Activated CD4-positive, CD25-positive, alpha-beta regulatory T cell treated with anti-CD3 and anti-CD28 coated beads, Interleukin-2, amount 50 U/mL, for 16 hours (primary cell): ENCODE results near the gene PER1.

Experiments
- DNase-seq: peaks from one replicate; pipeline ENCODE4 v3.0.0-alpha.2; 2020; ENCODE audit warnings: low read depth, low spot score

PER1 gene, protein sequence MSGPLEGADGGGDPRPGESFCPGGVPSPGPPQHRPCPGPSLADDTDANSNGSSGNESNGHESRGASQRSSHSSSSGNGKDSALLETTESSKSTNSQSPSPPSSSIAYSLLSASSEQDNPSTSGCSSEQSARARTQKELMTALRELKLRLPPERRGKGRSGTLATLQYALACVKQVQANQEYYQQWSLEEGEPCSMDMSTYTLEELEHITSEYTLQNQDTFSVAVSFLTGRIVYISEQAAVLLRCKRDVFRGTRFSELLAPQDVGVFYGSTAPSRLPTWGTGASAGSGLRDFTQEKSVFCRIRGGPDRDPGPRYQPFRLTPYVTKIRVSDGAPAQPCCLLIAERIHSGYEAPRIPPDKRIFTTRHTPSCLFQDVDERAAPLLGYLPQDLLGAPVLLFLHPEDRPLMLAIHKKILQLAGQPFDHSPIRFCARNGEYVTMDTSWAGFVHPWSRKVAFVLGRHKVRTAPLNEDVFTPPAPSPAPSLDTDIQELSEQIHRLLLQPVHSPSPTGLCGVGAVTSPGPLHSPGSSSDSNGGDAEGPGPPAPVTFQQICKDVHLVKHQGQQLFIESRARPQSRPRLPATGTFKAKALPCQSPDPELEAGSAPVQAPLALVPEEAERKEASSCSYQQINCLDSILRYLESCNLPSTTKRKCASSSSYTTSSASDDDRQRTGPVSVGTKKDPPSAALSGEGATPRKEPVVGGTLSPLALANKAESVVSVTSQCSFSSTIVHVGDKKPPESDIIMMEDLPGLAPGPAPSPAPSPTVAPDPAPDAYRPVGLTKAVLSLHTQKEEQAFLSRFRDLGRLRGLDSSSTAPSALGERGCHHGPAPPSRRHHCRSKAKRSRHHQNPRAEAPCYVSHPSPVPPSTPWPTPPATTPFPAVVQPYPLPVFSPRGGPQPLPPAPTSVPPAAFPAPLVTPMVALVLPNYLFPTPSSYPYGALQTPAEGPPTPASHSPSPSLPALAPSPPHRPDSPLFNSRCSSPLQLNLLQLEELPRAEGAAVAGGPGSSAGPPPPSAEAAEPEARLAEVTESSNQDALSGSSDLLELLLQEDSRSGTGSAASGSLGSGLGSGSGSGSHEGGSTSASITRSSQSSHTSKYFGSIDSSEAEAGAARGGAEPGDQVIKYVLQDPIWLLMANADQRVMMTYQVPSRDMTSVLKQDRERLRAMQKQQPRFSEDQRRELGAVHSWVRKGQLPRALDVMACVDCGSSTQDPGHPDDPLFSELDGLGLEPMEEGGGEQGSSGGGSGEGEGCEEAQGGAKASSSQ (N-terminal part only)

GRCh38 chr17:8152112-8152775 is at the start of gene PER1:
TSS of gene PER1 (minus strand) at chr17:8152404. CDS start at chr17:8150706, 1,698 bp downstream.
- DNase-seq, result peak; percentile 71

- no peak for DNase-seq
Observed at GRCh38 chr17:8192070-8192815, 40.0 kb upstream of the PER1 start.

DNA sequence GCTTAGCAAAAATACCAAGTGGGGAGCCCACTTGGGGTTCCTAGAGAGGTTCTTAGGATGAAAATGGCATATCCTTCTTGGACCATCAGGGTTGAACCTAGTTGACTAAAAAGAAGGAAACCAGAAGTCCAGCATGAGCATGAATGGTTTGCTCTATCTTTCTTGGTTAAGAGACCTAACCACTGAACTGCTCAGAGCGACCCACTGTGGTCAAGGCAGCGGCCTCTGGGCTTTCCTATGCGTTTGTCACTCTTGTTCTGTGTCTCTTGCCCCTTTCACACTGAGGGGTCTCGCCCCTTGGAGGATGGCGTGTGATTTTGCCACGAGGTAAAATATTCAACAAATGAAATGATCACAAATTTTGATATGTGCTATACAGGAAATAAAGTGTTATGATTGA is 38.3 kb upstream of the PER1 start:
- DNase-seq, result no peak

GRCh38 chr17:8189711-8190477 is 37.7 kb upstream of the PER1 start, which contains the start of gene BORCS6:
TSS of gene BORCS6 (minus strand) at chr17:8190180. CDS start at chr17:8190140, 40 bp downstream.
- peak; percentile 95 for DNase-seq

GRCh38 chr17:8189041-8189710 is 37.0 kb upstream of the PER1 start:
- DNase-seq, result no peak

DNA sequence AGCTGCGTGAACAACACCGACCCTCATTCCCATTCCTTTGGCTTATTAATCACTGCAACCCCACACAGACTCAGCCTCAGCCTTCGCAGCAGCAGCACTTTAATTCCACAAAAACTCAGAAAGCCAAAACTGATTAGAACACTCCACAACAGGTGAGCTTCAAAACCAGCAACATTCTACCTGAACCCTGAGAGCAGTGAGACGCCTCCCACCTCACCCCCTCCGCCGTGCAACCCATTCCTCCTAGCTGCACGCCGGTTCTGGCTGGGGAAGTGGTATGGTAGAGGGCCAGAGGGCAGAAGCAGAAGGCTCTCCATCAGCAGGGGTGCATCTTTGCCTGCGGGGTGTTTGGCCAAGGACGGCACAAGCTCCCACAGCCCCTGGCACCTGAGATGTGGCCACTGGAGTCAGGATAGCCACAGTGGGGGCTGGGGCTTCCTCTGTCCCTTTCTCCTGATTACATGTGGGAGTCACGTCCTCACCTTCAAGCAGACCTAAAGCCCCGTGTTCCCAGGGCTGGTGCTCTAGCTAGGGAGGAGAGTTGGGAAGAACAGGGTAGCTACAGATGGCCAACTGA is 36.1 kb upstream of the PER1 start:
- DNase-seq, result no peak

- DNase-seq, result peak; percentile 81
Observed at GRCh38 chr17:8187517-8188262, 35.5 kb upstream of the PER1 start.

DNA sequence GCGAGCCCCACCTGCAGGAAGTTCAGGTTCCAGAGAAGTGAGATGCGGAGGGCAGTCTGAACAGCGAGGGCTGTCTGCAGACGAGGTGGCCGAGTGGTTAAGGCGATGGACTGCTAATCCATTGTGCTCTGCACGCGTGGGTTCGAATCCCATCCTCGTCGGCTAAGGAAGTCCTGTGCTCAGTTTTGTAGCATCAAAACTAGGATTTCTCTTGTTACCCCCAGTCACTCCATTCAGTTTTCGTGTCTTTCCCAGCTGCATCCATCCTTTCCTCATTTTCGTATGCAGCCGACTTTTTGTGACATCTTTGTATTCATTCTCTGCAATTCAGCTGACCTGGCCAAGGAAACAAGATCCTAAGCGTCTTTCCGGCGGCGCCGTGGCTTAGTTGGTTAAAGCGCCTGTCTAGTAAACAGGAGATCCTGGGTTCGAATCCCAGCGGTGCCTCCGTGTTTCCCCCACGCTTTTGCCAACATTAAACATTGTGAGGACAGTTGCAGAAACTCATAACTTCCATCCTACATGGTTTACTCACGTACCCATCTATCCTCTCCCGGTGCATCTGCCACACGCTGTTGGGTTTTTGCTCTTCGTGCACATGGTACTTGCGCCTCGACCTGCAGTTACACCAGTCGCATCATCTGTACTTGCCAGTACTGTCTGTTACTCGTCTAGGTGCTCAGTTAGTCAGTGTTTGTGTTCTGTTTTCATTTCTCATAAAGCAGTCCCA is 34.7 kb upstream of the PER1 start:
- DNase-seq, result peak; percentile 81

GRCh38 chr17:8186446-8186786 is 34.2 kb upstream of the PER1 start:
- DNase-seq, result no peak

GRCh38 chr17:8185582-8186445 is 33.6 kb upstream of the PER1 start:
- DNase-seq, result peak; percentile 84

DNA sequence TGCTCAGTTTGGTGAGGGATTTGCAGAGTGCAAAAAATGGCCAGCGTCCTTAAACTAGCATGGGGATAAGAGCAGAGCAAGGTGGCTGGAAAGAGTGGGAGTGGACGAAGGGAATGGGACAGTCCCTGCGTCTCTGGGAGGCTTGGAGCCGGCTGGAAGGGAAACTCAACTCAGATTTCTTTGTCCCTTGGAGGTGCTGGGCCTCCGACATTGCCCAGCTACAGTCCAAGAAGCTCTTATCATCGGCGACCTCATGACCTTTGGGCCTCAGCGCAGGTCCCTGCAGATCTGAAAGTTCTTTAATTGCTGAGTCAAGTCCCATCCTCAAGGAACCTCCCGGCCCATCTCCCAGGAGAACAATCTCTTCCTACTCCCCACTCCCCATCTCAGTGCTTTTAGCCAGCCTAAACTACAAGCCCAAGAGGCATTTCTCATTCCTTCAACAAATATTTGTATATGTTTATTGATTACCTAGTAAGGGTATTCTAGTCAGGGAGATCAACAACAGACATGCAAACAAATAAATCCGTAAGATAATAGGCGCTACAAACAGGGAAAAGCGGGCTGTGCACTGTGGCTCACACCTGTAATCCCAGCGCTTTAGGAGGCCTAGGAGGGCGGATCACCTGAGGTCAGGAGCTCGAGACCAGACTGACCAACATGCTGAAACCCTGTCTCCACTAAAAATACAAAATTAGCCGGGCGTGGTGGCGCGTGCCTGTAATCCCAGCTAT is 25.0 kb upstream of the PER1 start:
- DNase-seq, result no peak

DNA sequence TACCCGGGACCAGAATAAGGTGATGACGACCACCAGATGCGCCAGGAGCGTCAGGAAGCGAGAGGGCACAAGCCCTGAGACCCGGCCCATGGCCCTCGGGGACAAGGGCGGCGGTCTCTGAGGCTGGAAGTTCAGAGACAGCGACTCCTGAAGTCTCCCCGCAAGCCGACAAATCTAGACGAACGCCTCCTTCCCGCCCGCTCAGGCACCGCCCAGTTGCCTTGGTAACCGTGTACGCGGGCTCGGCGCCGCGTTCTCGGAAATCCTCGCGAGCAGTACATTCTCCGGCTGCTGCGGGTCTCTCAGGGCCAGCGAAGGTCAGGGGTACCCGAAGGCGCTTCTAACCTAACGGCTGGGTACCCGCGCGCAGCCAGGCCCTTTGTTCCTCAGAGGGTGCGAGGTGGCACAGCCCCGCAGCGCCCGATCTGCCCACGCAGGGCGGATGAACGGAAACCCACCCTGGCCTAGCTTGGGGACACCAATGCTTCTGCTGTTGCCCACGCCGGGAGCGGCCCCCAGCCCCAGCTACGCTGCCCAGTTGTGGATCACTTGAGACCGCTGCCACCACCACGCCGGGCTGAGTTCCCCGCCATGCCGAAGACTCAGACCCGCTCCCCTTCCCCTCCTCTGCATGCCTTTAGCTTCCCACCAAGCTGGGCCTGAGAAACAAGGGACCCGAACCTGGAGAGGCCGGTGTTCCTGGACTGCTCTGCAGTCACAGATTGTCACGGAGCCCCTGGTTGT is 24.2 kb upstream of the PER1 start, which contains the start of gene TMEM107:
Gene TMEM107, minus strand, starts transcription at position 184 of the 744 bp plus-strand sequence. Its CDS starts 94 bp downstream, at position 90.
- peak; percentile 81 for DNase-seq

- no peak for DNase-seq
Observed at GRCh38 chr17:8175795-8176196, 23.6 kb upstream of the PER1 start.

GRCh38 chr17:8173871-8174322 is 21.7 kb upstream of the PER1 start:
- no peak for DNase-seq
